Measurements from ENCODE around the gene UXS1. TPM values are rescaled to one million over a fixed set of nuclear protein-coding genes. Genes with fewer than 3 reads are reported as not detected.
"Not testable (repeated sequence)": the region's sequence is repeated elsewhere in the genome, so short reads cannot be mapped to it uniquely, and the experiment has no call there.

The UXS1 gene
- 34.9 and 37.6 TPM in 2 replicates for total RNA-seq

DNA sequence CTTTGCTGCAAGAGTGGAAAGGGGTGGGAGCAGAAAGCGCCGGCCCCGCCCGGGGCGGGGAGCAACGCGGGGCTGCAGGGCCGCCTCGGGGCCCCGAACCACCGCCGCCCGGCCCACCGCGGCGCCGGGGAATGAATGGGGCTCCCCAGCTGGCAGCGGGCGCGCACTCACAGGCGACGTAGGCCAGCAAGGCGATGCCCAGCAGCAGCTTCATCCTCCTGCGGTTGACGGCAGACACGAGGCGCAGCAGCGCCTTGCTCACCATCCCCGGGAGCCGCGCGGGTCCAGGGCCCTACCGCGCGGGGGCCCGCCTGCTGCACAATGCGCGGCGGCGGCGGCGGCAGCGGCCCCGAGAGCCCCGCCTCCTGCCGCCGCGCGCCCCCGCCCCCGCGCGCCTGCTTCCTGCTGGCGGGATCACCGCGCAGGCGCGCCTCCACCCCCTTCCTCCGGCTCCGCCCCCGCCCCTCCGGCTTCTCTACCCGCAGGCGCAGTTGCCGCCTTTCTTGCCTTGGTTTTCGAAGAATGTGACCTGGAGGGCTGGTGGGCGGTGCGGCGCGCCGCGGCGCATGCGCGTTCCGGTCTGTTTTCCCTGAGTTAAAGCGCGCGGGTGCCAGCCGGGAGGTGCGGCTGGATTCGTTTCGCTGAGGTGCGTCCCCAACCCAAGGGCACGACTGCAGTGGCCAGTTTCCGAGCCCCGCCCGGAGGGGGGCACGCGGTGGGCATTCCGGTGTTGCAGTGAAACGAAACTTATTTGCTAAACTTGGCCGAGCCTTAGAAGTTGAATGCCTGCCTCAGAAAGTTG, at the start of gene UXS1:
Gene UXS1 (minus strand): TSS at position 325 of the 802 bp plus-strand sequence. CDS start 60 bp downstream, at position 265.
- DNase-seq, result peak; percentile 99
- Mint-ChIP-seq H3K4me3 (peak within 1 kb of the TSS; percentile 90), H3K27ac (peak within 1 kb of the TSS; percentile 89), H3K4me1 (peaks cover 38% of the 10 kb centered on the region), H3K9me3 (no peaks in the 10 kb centered on the region), H3K36me3 (ENCODE audit: low read depth) (peaks cover 28% of the 10 kb centered on the region), H3K27me3 (peaks cover 11% of the 10 kb centered on the region)
- intact Hi-C loops (cut with micrococcal nuclease), result loop anchor here (1.0 to 10.0 kb wide), 10 partner anchors 34 to 1157 kb away; partner anchors contain the start of genes C2orf49 and MRPS9

DNA sequence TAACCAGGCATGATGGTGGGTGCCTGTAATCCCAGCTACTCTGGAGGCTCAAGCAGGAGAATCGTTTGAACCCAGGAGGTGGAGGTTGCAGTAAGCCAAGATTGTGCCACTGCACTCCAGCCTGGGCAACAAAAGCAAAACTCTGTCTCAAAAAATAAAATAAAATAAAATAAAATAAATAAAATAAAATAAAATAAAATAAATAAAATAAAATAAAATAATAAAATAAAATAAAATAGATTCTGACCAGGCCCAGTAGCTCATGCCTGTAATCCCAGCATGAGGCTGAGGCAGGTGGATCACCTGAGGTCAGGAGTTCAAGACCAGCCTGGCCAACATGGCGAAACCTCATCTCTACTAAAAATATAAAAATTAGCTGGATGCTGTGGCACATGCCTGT, 45.4 kb upstream of the UXS1 start:
- H3K9me3 Mint-ChIP-seq, result peaks cover 22% of the 10 kb centered on the region
- H3K4me3 Mint-ChIP-seq; H3K27ac Mint-ChIP-seq; H3K4me1 Mint-ChIP-seq; DNase-seq; H3K36me3 Mint-ChIP-seq (ENCODE audit: low read depth); H3K27me3 Mint-ChIP-seq; intact Hi-C loops (cut with micrococcal nuclease): not testable (repeated sequence)

DNA sequence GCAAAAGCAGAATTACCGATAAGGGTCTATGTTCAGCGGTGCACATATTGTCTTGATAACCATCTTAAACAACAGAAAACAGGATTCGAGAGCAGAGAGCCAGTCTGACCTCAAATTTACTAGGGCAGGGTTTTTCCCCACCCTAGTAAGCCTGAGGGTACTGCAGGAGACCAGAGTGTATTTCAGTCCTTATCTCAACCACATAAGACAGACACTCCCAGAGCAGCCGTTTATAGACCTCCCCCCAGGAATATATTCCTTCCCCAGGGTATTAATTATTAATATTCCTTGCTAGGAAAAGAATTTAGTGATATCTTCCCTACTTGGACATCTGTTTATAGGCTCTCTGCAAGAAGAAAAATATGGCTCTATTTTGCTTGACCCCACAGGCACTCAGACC, 41.3 kb upstream of the UXS1 start:
- peaks cover 36% of the 10 kb centered on the region for H3K9me3 Mint-ChIP-seq
- H3K27ac Mint-ChIP-seq; H3K36me3 Mint-ChIP-seq (ENCODE audit: low read depth); intact Hi-C loops (cut with micrococcal nuclease); H3K4me1 Mint-ChIP-seq; DNase-seq; H3K27me3 Mint-ChIP-seq; H3K4me3 Mint-ChIP-seq: not testable (repeated sequence)

DNA sequence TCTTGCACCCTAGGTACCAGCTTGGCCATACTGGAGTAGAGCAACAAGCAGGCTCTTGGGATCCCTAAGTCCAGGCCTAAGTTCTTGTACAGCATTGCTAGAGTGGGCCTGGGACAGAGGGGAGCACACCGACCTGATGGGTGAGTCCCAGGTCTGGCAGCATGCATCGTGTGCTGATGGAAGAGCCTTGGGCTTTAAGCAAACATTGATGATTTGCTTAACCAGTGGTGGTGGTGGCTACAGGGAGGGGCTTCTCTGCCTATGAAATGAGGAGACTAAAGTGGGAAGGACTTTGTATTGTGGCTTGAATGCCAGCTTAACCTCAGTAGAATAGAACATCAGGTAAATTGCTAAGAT, 39.2 kb upstream of the UXS1 start:
- Mint-ChIP-seq H3K9me3 (peaks cover 36% of the 10 kb centered on the region), H3K27ac (no peak overlapping the region), H3K4me1 (no peaks in the 10 kb centered on the region), H3K4me3 (no peak overlapping the region), H3K27me3 (peaks cover 8% of the 10 kb centered on the region), H3K36me3 (ENCODE audit: low read depth) (peaks cover 3% of the 10 kb centered on the region)
- intact Hi-C loops (cut with micrococcal nuclease), result no loop called here
- no peak for DNase-seq

DNA sequence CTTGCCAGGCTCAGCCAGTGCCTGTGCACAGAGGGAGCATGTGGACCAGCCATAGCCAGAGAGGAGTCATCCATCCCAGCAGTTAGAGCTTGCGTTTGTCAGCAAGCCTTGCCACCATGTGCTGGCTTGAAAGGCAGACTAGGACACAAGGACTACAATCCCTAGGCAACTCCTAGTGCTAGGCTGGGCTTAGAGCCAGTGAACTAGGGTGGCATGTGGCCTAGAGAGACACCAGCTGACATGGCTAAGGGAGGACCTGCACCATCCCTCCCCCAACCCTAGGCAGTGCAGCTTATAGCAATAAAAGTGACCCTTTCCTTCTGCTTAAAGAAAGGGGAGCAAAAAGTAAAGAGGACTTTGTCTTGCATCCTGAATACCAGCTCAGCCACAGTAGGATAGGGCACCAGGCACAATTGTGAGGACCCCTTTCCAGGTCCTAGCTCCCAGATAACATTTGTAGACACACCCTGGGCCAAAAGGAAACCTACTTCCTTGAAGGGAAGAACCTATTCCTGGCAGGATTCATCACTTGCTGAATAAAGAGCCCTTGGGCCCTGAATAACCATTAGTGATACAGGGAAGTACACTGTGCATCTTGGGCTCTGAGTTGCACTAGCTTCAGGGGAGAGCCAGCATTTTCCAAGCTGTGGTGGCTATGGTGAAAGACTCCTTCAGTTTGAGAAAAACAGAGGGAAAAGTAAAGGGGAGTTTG, 38.7 kb upstream of the UXS1 start:
- peaks cover 3% of the 10 kb centered on the region for H3K36me3 Mint-ChIP-seq (ENCODE audit: low read depth)
- no peak overlapping the region for H3K27ac Mint-ChIP-seq
- no peaks in the 10 kb centered on the region for H3K4me1 Mint-ChIP-seq
- H3K4me3 Mint-ChIP-seq, result no peak overlapping the region
- intact Hi-C loops (cut with micrococcal nuclease), result no loop called here
- H3K27me3 Mint-ChIP-seq, result peaks cover 8% of the 10 kb centered on the region
- no peak for DNase-seq
- H3K9me3 Mint-ChIP-seq, result peaks cover 36% of the 10 kb centered on the region

DNA sequence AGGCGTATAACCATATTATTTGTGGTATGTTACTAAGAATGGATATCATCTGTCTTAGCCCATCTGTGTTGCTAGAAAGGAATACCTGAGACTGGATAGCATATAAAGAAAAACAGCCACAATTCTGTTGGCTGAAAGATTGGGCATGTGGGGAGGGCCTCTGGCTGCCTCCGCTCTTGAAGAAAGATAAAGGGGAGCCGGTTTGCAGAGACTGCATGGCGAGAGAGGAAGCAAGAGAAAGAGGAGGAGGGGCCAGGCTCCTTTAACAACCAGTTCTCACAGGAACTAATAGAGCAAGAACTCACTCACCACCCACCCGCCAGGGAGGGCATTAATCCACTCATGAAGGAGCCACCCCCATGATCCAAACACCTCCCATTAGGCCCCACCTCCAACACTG, 29.2 kb upstream of the UXS1 start:
- no peak overlapping the region for H3K27ac Mint-ChIP-seq
- peaks cover 10% of the 10 kb centered on the region for H3K27me3 Mint-ChIP-seq
- H3K4me1 Mint-ChIP-seq, result no peaks in the 10 kb centered on the region
- intact Hi-C loops (cut with micrococcal nuclease), result no loop called here
- no peak for DNase-seq
- H3K9me3 Mint-ChIP-seq, result no peaks in the 10 kb centered on the region
- H3K36me3 Mint-ChIP-seq (ENCODE audit: low read depth), result no peaks in the 10 kb centered on the region
- no peak overlapping the region for H3K4me3 Mint-ChIP-seq

DNA sequence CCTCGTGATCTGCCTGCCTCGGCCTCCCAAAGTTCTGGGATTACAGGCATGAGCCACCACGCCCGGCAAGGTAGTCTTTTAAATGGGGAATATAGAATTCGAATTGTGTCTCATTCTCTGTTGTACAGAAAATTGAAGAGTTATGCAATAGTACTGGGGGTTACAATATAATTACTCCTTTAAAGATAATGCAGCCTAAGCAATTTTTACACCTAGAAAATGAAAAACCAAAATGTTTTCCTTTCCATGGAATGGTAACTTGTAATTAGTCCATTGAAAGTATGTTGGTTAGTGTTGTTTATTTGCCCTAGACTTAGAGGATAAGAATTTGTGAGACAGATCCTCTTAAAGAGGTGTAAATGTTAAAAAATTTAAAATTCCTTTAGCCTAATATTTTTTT, 28.0 kb upstream of the UXS1 start:
- H3K36me3 Mint-ChIP-seq (ENCODE audit: low read depth); H3K27ac Mint-ChIP-seq; H3K4me1 Mint-ChIP-seq; H3K9me3 Mint-ChIP-seq; H3K4me3 Mint-ChIP-seq; intact Hi-C loops (cut with micrococcal nuclease); DNase-seq: not testable (repeated sequence)
- H3K27me3 Mint-ChIP-seq, result peaks cover 11% of the 10 kb centered on the region

DNA sequence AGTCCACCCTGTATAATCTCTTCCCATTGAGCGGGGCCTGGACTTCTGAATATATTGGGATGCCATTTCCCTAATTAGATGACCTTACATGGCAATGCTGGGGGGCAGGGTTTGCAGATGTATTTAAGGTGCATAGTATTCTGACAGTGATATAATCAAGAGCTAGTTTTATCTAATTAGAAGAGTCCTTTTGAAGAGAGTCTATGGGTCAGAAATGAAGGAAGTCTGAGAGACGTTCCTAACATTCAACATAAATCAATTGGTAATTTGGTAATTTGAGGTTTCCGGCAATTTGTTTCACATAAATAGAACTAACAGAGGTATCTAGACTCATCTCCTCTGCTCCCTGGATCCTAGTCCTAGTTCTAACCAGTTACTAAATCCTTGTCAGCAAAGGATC, 25.7 kb upstream of the UXS1 start:
- no peak for DNase-seq
- Mint-ChIP-seq H3K36me3 (ENCODE audit: low read depth) (no peaks in the 10 kb centered on the region), H3K9me3 (peaks cover 4% of the 10 kb centered on the region), H3K27me3 (peaks cover 22% of the 10 kb centered on the region), H3K4me3 (no peak overlapping the region), H3K27ac (no peak overlapping the region), H3K4me1 (peaks cover 4% of the 10 kb centered on the region)
- intact Hi-C loops (cut with micrococcal nuclease), result no loop called here

DNA sequence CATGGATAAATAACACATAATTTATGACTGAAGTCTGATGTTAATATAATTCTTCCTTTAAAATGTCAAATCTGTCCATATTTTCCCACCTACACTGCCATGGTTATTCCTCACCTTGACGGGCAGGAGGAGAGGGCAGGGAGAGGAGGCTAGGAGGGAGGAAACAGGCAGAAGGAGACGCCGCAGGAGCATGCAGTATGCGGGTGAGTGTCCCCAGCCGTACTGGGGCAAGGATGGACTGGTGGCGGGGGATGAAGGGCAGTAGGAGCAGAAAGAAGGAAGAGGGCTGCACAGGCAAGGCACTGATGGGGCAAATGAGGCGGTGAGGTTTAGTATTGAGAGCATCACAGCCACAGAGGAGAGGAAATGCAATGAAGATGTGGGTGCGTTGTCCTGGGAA, 25.1 kb upstream of the UXS1 start:
- H3K27ac Mint-ChIP-seq; H3K4me3 Mint-ChIP-seq; H3K36me3 Mint-ChIP-seq (ENCODE audit: low read depth); DNase-seq; intact Hi-C loops (cut with micrococcal nuclease); H3K9me3 Mint-ChIP-seq; H3K4me1 Mint-ChIP-seq: not testable (repeated sequence)
- H3K27me3 Mint-ChIP-seq, result peaks cover 22% of the 10 kb centered on the region

DNA sequence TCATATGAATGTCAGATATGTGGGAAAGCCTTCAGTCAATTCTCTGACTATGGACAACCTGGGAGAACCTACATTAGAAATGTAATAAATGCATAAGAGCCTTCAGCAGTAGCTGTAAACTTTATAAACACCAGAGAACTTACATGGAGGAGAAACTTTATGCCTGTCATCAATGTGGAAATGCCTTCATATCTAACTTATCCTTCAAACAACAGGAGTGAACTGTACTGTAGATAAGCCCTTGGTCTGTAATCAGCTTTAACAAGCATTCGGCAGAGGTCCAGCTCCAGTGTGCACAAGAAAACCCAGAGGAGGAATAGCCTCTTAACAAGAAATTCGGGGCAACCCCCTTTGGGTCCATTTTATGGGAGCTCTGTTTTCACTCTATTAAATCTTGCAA, 14.8 kb upstream of the UXS1 start:
- DNase-seq, result no peak
- no peak overlapping the region for H3K4me3 Mint-ChIP-seq
- peaks cover 19% of the 10 kb centered on the region for H3K27me3 Mint-ChIP-seq
- intact Hi-C loops (cut with micrococcal nuclease), result no loop called here
- peaks cover 9% of the 10 kb centered on the region for H3K9me3 Mint-ChIP-seq
- H3K27ac Mint-ChIP-seq, result no peak overlapping the region
- no peaks in the 10 kb centered on the region for H3K36me3 Mint-ChIP-seq (ENCODE audit: low read depth)
- no peaks in the 10 kb centered on the region for H3K4me1 Mint-ChIP-seq

DNA sequence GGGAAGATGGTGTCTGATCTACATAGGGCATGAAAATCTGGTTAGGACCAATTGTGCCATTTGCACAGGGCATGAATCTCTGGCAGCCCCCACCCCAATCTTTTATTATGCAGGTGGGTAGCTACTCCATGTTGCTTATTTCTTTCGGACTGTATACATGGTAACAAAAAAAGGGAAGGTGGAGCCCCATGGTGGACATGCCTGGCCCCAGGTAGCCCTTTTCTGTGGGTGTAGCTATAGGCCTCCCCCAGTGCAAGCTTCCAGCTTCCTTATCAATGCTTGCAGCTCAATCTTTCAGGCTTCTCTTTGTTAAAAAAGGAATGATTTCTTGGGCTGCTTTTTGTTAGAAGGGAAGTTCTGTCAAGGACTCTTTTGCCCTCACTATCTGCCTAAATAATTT, 14.3 kb upstream of the UXS1 start:
- Mint-ChIP-seq H3K27me3 (peaks cover 21% of the 10 kb centered on the region), H3K9me3 (peaks cover 9% of the 10 kb centered on the region), H3K27ac (no peak overlapping the region), H3K4me3 (no peak overlapping the region), H3K36me3 (ENCODE audit: low read depth) (no peaks in the 10 kb centered on the region), H3K4me1 (no peaks in the 10 kb centered on the region)
- no peak for DNase-seq
- intact Hi-C loops (cut with micrococcal nuclease), result no loop called here

DNA sequence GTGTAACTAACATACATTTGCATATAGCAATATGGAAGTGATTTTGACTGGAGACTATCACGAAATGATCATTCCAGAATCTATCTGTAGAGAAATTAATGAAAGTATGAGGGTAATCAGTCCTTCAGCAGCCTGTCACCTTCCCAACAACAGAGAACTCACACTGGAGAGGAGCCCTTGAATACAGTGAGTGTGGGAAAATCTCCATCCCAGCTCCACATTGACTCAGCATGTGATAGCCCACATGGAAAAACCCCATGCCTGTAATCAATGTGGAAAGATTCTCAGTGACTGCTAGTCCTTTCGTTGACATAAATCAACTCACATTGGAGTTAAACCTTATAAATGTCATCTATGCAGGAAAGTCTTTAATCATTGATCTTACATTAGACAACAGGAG, 13.1 kb upstream of the UXS1 start:
- Mint-ChIP-seq H3K4me3 (no peak overlapping the region), H3K9me3 (peaks cover 9% of the 10 kb centered on the region), H3K4me1 (no peaks in the 10 kb centered on the region), H3K36me3 (ENCODE audit: low read depth) (no peaks in the 10 kb centered on the region), H3K27ac (no peak overlapping the region), H3K27me3 (peaks cover 27% of the 10 kb centered on the region)
- DNase-seq, result no peak
- intact Hi-C loops (cut with micrococcal nuclease), result no loop called here

DNA sequence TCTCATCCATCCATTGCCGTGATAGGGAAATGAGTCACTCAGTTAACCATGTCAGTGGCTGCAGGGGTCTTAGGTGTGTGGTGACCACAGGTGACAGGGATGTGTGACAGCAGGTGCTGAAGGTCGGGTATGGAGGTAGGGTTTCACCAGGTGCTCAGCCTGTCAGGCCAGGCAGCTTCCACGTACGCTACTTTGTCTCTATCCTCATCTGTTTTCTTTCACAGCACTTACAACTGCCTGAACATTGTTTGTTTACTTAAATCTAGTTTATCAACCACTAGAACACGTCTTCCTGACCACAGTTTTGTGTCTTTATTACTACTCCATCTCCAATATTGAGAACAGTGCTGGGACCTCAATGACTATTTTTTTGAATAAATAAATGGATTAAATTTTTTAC, 11.4 kb upstream of the UXS1 start:
- no peak overlapping the region for H3K4me3 Mint-ChIP-seq
- no peak overlapping the region for H3K27ac Mint-ChIP-seq
- peak; percentile 54 for DNase-seq
- no peaks in the 10 kb centered on the region for H3K36me3 Mint-ChIP-seq (ENCODE audit: low read depth)
- no peaks in the 10 kb centered on the region for H3K4me1 Mint-ChIP-seq
- intact Hi-C loops (cut with micrococcal nuclease), result no loop called here
- H3K27me3 Mint-ChIP-seq, result peaks cover 31% of the 10 kb centered on the region
- H3K9me3 Mint-ChIP-seq, result peaks cover 9% of the 10 kb centered on the region

DNA sequence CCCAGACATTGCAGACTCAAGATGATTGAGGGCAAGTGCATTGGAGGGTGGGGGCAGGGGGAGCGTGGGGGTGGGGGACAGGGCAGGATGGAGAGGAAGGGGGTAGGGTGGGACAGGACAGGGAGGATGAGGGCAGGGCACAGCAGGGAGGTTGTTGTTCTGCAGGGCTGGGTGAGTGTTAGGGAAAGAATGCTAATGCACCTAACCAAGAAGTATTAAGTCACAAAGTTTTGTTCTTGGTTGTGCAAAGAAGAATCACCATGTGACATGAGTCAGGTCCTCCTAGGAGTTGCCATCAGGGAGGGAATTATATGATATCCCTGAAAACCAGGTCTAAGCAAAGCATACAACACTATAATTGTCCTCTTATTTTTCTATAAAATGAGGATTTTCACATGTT, 10.4 kb upstream of the UXS1 start:
- intact Hi-C loops (cut with micrococcal nuclease); H3K36me3 Mint-ChIP-seq (ENCODE audit: low read depth); H3K9me3 Mint-ChIP-seq; H3K27ac Mint-ChIP-seq; H3K4me1 Mint-ChIP-seq; DNase-seq; H3K4me3 Mint-ChIP-seq: not testable (repeated sequence)
- H3K27me3 Mint-ChIP-seq, result peaks cover 30% of the 10 kb centered on the region

All from activated CD4-positive, alpha-beta T cell treated with anti-CD3 and anti-CD28 coated beads, Interleukin-2, amount 10 ng/mL, durations not matched to agents 24 days and 14 days (primary cell).